ENCODE data around the gene ERC2. TPM values are rescaled to one million over a fixed set of nuclear protein-coding genes. Genes with fewer than 3 reads are reported as not detected.

The ERC2 gene
- total and polyA plus RNA-seq, 2 of the 13 experiments (the other 11 are each of a cell fraction or from before 2014, with no cell fraction given): 0.16 to 0.22 TPM

DNA sequence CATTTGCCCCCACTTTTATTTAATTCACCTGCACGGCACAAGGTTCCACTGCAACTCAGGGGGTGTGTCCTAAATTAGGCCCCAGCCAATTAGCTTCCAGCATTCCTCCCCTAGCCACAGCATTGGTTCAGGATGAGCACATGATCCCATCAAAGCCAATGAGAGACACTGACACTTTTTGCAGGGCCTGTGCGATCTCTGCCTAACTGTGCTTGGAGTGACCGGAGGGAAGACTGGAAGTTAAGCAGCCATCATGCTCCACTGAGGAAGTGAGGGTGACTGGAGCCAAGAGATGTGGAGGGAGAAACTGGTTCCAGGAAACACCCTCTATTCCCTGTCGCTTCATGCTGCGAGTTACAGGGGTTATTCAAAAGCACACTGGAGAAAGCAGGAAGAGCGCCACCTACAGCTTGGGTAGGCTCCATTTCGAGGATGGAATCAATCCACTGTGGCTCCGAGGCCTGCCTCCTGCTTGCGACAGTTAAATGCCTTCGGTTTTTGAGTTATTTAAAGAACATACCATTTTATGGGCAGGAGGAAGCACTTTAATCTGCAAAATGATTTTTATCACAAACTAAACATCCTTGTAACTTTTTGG lies 858.9 kb downstream of the ERC2 start:
- ChIA-PET CTCF (ENCODE audit: low intra/inter-chr PET ratio, low total read pairs) (no interaction called here), POLR2A (no interaction called here)
- Histone ChIP-seq H4K20me1 (ENCODE audit: insufficient read depth, low read length) (no peaks in the 10 kb centered on the region), H3K4me3 (replicated peaks in 1 of 3; ENCODE audit: insufficient read depth in 1 of 3, low read depth in 2 of 3, low read length in 3 of 3) (no peak overlapping the region), H3K27me3 (ENCODE audit: control insufficient read depth in 1 of 2, insufficient read depth in 2 of 2, low read length in 2 of 2) (no peaks in the 10 kb centered on the region), H3K4me2 (ENCODE audit: low read depth, low read length) (no peak overlapping the region), H3K9ac (ENCODE audit: insufficient read depth, low read depth, low read length) (no peak overlapping the region), H3K9me3 (ENCODE audit: low read length) (no peaks in the 10 kb centered on the region), H2AFZ (ENCODE audit: low read length) (no peak overlapping the region), H3K79me2 (ENCODE audit: insufficient read depth, low read length) (no peaks in the 10 kb centered on the region), H3K27ac (ENCODE audit: extremely low read length, insufficient read depth, low read length) (no peak overlapping the region), H3K4me1 (ENCODE audit: insufficient read depth, low read length) (no peaks in the 10 kb centered on the region), H3K36me3 (replicated peaks in 1 of 2; ENCODE audit: control insufficient read depth in 1 of 2, insufficient read depth in 2 of 2, low read length in 2 of 2) (no peaks in the 10 kb centered on the region)
- intact Hi-C loops (cut with micrococcal nuclease; ENCODE audit: unreplicated experiment) (no loop called here), in situ Hi-C loops (cut with HindIII; ENCODE audit: extremely low pct_ligation_motif_present, low pct_unique_long_range_greater_than_20kb) (no loop called here)
- BruUV-seq (replicated peaks): no TSS peak
- TF ChIP-seq NR2F1 (CRISPR knock-in tag; IDR thresholded peaks at IDR 0.05): no peak
- TF ChIP-seq SIN3A (IDR thresholded peaks at IDR 0.05; ENCODE audit: borderline replicate concordance, low read depth, low read length): no peak
- TF ChIP-seq NR2C2 (CRISPR knock-in tag; IDR thresholded peaks at IDR 0.05; ENCODE audit: borderline replicate concordance): no peak
- ATAC-seq (no peak), DNase-seq (ENCODE audit: low spot score) (no peak), FAIRE-seq (no peak)
- 62% methylated on average over 10 of the region's 10 CpGs for WGBS (ENCODE audit: low lambda C conversion rate)

DNA sequence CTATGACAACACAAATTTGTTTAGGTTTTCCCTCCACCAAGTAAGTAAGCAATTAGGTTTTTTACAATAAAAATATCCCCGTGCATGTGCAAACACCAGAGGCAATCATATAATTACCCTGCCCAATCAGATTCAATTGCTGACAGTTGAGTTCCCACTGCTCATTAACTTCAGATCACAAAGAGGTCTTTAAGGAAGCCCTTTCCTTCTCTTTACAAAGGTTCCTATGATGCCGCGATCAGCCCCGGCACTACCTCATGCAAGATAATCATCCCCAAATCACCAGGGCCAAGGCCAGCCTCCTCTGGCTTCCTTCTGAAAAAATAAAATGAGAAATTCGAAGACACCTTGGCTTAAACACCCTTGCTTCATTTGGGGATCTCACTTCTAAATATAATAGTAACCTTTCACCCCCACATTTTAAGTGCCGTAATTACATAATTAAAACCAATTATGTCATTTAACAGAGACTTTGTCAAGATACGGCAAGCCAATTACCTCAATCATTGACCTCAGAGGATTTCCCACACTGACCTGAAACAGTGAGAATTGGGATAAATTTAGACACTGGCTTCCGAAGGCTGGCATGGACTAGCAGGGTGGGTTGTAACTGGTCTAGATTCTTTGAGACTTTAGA lies 859.8 kb downstream of the ERC2 start:
- H3K9ac ChIP-seq (ENCODE audit: insufficient read depth, low read depth, low read length): no peak overlapping the region
- no peak overlapping the region for H3K27ac ChIP-seq (ENCODE audit: extremely low read length, insufficient read depth, low read length)
- H3K4me2 ChIP-seq (ENCODE audit: low read depth, low read length): no peak overlapping the region
- intact Hi-C loops (cut with micrococcal nuclease; ENCODE audit: unreplicated experiment): no loop called here
- TF ChIP-seq, protein P1, sequence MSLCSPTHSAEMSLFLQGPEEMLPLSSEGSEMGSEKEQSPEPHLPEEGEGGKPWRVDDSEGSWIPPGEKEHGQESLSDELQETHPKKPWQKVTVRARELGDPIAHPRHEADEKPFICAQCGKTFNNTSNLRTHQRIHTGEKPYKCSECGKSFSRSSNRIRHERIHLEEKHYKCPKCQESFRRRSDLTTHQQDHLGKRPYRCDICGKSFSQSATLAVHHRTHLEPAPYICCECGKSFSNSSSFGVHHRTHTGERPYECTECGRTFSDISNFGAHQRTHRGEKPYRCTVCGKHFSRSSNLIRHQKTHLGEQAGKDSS (CRISPR knock-in tag; IDR thresholded peaks at IDR 0.05; ENCODE audit: borderline replicate concordance, low read depth): no peak
- TF ChIP-seq ZNF207 (IDR thresholded peaks at IDR 0.05; ENCODE audit: borderline replicate concordance) (no peak), HNF4G (IDR thresholded peaks at IDR 0.05; ENCODE audit: borderline replicate concordance, low read depth, low read length) (no peak), HNF4G (CRISPR knock-in tag; IDR thresholded peaks at IDR 0.05; ENCODE audit: borderline replicate concordance, low read depth) (no peak)
- H3K36me3 ChIP-seq (replicated peaks in 1 of 2; ENCODE audit: control insufficient read depth in 1 of 2, insufficient read depth in 2 of 2, low read length in 2 of 2): no peaks in the 10 kb centered on the region
- ATAC-seq: no peak
- no peak overlapping the region for H2AFZ ChIP-seq (ENCODE audit: low read length)
- ChIA-PET POLR2A (no interaction called here), CTCF (ENCODE audit: low intra/inter-chr PET ratio, low total read pairs) (no interaction called here)
- H4K20me1 ChIP-seq (ENCODE audit: insufficient read depth, low read length): no peaks in the 10 kb centered on the region
- H3K9me3 ChIP-seq (ENCODE audit: low read length): no peaks in the 10 kb centered on the region
- in situ Hi-C loops (cut with HindIII; ENCODE audit: extremely low pct_ligation_motif_present, low pct_unique_long_range_greater_than_20kb): no loop called here
- no peaks in the 10 kb centered on the region for H3K79me2 ChIP-seq (ENCODE audit: insufficient read depth, low read length)
- DNase-seq (ENCODE audit: low spot score): no peak
- 48% methylated on average over 8 of the region's 8 CpGs for WGBS (ENCODE audit: low lambda C conversion rate)
- FAIRE-seq: no peak
- H3K4me1 ChIP-seq (ENCODE audit: insufficient read depth, low read length): no peaks in the 10 kb centered on the region
- H3K27me3 ChIP-seq (ENCODE audit: control insufficient read depth in 1 of 2, insufficient read depth in 2 of 2, low read length in 2 of 2): no peaks in the 10 kb centered on the region
- no TSS peak for BruUV-seq (replicated peaks)
- no peak overlapping the region for H3K4me3 ChIP-seq (replicated peaks in 1 of 3; ENCODE audit: insufficient read depth in 1 of 3, low read depth in 2 of 3, low read length in 3 of 3)
